Measurements from ENCODE around the gene HOXC10.

Gene HOXC10

DNA sequence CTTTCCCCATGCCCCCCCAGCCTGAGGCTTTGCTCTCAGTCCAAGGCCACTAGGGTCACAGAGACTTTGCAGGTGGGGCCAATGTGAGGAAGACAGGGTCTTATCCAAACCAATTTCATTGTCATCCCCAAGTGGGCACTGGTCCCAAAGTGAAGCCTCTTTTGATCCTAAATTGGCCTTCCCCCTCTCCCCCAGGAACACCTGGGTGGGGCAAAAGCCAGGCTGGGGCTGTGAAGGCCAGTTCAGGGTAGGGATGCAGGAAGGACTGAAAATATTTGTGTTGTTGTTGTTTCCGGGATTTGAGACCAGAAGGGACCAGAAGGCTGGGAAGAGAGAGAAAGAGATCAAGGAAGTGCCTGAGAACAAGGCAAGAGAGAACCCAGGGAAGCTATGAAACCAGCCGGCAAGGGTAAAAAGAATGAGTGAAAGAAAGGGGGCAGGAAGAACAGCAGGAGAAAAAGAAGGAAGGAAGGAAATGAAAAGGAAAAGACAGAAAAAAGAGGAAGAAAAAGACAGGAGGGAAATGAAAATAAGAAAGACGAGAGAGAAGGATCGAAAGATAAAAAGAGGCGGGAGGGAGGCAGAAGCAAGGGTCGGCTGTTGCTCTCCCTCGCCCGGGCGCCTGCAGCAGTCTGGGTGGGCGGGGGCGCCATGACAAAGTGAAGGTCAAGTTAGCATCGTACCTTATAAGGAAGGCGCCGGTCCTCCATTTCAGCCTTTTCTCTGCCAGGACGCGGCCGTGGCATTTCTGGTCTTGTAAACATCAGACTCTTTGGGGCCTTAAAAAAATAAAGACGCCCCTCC, 19.5 kb upstream of the HOXC10 start:
- DNase-seq (ENCODE audit: low spot score): no peak

DNA sequence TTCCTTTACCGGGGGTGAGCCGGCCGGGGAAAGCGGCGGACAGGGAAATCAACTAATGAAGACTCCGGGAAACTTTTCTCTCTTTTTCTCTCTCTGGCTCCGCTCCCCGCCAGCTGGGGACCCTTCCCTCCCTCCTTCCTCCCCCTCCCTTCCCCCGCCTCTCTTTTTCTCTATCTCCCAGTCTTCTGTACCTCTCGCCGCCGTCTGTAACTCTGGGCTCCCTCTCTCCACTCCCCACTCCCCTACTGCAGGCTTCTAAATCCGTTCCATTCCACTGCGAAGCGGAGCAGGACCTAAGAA, 18.9 kb upstream of the HOXC10 start:
- no peak for DNase-seq (ENCODE audit: low spot score)

DNA sequence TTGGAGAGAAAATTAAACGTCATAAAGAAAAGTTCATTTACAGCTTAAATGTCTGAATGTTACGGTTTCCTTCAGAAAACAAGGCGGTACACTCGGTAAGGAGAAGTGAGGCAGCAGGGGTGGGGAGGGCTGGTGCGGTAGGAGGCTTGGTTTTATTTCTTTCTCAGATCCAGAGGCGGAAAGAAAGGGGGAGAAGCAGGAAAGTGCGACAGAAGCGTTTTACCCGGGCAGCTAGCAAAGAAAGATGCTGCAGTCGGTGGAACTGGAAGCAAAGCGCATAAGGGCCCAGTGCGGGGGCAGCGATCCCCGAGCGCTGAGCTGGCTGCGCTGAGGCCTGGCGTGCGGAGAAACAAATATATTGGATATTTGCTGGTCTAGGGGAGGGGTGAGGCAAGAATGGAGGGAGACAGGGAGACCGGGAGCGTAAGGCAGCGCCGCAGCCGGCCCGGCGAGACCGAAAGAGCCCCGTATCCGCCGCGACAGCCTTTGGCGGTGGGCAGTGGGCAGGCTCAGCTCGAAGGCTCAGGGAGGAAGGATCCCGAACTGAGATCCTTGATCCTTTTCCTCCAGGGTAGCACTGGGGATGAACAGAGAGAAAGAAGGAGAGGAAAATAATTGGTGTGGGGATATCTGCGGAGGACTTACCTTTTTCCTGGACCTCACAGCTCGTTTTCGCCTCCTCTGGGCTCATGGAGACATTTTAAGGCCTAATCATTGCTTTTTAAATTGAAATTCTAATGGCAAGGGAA, 18.4 kb upstream of the HOXC10 start:
- no peak for DNase-seq (ENCODE audit: low spot score)

DNA sequence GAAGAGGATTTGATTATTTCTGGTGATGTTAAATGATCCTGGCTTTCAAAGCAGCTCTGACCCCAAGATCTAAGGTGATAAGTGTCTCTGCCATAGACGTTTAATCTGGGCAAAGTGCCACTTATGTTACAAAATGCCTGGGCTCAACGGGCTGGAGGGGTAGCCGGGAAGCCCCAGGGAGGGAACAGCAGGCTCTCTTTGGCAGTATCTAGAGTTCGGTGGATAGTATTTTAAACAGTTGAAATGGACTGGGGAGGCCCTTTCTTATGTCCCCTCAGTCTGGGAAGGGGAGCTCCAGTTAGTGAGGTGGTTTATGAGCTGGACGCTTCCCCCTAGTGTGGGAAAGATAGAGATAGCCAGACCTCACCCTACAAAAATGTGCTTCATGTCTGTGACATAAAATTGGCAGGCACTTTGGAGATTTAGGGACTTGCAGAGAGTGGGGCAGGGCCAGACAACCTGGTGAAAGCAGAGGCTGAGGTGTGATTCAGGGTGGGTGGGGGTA, 17.5 kb upstream of the HOXC10 start:
- DNase-seq (ENCODE audit: low spot score): no peak

DNA sequence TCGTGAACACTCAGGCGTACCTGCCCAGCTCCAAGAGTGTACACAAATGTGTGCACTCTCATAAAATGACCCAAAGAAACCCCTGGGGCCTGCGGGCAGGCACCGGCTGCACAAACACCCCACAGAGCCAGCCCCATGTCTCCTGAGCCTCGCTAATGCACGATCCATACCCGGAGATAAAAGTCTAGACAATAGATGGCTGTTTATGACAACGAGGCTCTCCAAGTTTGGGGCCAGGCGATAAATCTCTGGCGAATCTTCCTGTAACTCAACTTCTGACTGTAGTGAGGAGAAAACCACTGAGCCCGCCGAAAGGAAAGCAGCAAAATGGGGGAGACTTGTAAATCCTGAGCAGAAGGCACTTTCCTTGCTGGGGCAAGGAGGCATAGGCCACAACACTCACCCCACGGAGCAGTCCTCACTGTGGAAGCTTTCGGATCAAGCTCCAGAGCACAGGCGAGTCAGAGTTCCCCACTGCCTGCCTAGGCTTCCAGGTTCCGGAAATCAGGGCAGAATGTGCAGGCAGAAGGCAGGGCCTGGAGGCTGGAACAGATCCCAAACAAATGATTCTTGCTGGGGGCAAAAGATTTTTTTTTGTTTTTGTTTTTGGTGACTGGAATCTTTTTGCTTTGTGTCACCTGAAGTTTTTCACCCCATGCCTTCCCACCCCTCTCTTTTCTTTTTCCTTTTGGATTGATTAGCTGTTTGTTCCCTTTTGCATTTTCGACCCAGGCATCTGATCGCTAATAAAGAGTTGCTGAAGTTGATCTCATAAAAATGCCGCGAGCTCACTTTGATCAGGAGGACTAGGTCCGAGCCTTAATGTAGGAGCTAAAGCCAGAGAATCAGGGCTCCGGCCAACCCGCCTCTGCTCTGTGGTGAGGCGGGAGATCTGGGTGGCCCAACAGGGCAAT, 16.5 kb upstream of the HOXC10 start:
- DNase-seq (ENCODE audit: low spot score): no peak

DNA sequence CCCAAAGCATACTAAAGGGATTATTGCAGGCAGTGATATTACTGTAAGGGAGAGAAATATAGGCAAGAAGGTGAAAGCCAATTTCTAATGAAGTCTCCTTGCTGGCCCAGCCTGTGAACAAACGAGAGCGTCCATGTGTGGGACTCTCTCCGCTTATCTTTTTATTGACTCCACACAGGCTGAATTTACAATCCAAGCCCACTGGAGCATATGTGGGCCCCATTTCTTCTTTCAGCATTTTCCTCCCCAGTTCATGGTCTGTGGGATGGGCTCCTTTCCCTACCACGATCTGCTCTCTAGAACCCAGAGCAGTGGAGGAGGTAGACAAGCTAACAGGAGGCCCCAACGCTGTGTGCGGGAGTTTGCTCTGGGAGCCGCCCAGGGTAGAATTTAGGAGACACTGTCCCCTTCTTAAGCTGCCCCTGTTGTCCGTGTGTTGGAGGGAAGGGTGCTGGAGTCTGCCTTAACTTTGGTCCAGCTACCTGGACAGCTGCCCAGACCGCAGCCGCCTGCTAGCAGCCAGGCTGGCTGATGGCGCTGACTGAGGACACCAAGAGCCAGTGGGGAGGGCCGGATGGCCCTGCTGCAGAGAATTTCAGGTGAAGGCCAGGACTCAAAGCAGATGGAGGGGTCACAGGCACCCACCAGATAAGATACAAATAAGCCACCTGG, 15.2 kb upstream of the HOXC10 start:
- no peak for DNase-seq (ENCODE audit: low spot score)

DNA sequence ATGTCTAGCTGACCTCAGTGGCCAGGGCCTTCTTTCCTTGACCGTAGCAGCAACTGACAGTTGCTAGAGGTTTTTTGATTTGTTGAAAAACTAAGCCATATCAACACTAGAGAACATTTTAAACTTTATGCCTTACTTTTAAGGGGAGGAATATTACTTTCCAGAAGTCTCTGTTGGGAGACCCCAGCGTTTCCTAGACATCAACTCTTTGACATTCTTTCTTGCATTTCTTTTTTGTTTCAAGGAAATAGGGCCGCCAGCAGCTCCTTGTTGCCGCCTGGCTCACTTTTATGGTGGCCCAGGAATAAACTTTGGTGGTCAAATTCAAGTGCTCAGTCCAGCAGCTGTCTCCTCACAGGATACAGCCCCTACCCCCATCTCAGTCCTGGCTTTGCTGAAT, 14.5 kb upstream of the HOXC10 start:
- no peak for DNase-seq (ENCODE audit: low spot score)

DNA sequence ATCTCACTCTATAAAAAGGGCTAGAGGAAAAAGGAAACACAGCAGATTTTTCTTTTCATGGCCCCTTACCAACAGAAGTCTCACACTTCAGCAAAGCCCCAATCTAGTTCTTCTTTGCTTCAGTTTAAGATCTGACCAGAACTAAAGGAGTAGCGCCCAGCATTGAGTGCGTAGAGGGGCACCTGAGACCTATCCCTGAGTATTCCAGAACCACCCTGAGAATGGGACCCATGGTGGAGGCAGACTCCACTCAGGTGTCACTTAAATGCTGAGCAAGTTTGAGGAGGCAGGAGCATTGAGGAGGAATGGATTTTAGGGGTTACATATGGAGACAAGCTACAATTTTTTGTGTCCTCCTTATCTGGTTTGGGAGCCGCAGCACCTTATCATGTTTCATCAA, 13.8 kb upstream of the HOXC10 start:
- DNase-seq (ENCODE audit: low spot score): no peak

DNA sequence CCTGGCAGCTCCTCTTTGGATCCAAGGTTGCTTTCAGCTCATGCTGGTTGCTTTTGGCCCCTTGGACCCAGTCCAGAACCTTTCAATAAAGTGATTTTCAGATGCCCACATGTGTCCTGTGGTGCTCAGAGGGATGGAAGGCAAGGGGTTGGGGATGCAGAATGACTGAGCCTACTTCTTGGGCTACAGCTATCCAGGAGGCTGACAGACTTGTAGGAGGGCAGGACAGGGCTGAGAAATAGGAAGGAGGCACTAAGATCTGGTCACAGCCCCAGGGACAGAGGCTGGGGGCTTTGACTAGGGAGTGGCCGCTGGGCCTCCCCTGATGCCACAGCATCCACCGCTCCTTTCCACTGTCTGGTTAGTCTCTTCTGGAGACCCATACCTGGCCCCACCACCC, 13.3 kb upstream of the HOXC10 start:
- DNase-seq (ENCODE audit: low spot score): no peak

DNA sequence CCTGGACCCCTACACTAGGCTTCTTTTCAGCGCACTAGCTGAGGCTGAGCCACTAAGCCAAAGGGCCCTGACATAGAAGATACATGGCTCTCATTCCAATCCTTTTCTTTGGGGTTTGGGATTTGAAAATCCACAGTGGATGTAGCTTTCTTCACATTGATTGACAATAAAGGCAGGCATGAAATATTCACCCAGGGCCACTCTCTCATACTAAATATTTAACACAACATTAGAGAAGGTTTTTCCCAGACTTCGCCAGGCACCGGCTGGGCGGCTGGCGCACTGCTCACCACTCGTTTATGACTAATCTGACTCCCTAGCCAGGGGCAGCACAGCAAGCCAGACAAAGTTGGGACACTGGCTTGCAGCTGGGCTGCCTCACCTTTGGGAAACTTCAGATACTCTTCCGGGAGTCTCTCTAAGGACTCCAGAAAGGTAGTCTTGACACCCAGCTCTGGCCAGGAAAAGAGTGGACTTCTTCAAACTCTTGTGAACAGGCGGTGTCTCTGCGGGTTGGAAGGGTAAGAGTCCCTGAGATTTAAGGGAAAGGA, 12.7 kb upstream of the HOXC10 start:
- DNase-seq (ENCODE audit: low spot score): no peak

DNA sequence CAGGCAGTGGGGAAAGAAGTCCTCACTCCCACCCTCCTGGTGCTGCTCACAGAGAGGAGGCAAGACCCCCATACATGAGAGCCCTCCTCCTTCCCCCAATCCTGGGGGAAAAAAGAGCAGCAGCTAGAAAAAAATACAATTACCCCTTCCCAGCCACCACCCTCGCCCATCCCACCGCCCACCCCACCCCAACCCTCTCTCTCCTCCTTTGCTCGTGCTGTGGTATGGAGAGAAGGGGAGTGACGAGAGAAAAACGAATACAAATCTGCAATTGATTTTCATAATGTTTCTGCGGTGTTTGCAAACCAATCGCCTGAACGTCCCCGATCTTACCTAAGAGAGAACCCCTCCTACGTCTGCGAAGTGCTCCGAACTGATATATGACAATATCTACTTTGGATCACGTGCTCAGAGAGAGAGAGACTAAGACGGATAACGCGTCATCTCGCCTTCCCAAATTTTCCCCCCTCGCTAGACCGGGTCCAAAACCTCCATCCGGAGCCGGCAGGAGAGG, 12.2 kb upstream of the HOXC10 start, which contains the start of gene HOXC11:
Gene HOXC11, plus strand, starts transcription at position 405 of the 514 bp plus-strand sequence. CDS start 116 bp downstream, outside the sequence.
- no peak for DNase-seq (ENCODE audit: low spot score)

DNA sequence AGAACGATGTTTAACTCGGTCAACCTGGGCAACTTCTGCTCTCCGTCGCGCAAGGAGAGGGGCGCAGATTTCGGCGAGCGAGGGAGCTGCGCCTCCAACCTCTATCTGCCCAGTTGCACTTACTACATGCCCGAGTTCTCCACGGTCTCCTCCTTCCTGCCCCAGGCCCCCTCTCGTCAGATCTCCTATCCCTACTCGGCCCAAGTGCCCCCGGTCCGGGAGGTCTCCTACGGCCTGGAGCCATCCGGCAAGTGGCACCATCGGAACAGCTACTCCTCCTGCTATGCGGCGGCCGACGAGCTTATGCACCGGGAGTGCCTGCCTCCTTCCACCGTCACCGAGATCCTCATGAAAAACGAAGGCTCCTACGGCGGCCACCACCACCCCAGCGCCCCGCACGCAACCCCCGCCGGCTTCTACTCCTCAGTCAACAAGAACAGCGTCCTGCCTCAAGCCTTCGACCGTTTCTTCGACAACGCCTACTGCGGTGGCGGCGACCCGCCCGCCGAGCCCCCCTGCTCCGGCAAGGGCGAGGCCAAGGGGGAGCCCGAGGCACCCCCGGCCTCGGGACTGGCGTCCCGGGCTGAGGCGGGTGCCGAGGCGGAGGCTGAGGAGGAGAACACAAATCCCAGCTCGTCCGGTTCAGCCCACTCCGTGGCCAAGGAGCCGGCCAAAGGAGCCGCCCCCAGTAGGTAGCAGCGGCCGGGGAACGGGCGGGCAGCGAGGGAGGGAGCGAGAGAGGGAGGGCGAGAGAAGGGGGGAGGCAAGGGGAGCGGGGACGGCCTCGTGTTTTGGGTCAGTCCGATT, 11.5 kb upstream of the HOXC10 start:
- no peak for DNase-seq (ENCODE audit: low spot score)

DNA sequence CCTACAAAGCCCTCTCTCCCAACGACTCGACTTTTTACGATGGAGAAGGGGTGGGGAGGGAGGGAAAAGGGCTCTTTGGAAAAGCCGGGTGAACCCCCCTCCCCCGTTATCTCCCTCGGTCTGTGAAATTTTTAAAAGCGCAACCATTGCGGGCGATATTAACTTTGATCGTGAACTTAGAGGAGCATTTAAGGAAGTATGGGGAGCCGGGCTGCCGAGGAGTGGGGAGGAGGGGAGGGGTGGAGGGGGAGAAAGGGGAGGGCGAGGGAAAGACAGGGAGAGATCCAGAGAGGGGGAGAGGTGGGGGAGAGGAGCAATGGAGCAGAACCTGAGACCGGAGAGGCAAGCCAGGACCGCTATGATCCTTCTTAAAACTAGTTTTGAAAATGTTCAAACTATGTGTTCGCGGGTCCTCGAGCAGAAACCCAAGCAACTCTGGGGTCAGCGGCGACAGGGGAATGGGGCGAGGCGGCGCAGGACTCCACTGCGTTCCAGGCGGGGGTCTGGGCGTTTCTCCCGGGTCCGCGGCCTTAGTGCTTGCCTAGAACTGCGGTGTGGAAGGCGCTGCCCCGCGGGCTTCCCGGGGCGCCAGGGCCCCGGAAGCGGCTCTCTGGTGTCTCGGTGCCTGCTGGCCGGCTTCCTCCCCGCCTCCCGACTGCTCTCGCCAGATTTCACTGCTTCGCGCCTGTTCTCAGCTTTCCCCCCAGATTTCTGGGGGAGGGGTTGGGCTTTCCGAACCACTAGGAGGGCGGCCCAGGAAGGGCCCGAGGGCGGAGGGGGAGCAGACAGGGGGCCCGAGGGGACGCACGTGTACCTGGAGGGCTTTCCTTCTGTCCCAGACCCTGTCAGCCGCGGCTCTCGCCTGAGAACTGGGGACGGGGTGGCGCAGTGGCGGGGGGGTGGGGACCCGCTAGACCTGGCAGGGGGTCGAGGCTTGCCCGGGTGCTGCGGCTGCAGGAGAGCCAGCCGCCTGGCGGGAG, 10.6 kb upstream of the HOXC10 start, which contains the start of gene HOTAIR:
Gene HOTAIR, minus strand, starts transcription at position 871 of the 980 bp plus-strand sequence.
- DNase-seq (ENCODE audit: low spot score): no peak

DNA sequence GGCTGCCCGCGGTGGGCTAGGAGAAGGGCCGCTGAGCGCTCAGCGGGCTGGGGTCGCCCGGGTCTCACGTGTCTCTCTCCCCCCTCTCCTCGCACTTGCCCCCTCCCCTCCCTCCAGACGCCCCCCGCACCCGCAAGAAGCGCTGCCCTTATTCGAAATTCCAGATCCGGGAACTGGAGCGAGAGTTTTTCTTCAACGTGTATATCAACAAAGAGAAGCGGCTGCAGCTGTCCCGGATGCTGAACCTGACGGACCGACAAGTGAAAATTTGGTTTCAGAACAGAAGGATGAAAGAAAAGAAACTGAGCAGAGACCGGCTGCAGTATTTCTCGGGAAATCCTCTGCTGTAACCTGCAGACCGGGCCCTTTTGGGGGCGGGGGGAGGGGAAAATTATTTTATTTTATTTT, 9.9 kb upstream of the HOXC10 start:
- DNase-seq (ENCODE audit: low spot score): no peak

DNA sequence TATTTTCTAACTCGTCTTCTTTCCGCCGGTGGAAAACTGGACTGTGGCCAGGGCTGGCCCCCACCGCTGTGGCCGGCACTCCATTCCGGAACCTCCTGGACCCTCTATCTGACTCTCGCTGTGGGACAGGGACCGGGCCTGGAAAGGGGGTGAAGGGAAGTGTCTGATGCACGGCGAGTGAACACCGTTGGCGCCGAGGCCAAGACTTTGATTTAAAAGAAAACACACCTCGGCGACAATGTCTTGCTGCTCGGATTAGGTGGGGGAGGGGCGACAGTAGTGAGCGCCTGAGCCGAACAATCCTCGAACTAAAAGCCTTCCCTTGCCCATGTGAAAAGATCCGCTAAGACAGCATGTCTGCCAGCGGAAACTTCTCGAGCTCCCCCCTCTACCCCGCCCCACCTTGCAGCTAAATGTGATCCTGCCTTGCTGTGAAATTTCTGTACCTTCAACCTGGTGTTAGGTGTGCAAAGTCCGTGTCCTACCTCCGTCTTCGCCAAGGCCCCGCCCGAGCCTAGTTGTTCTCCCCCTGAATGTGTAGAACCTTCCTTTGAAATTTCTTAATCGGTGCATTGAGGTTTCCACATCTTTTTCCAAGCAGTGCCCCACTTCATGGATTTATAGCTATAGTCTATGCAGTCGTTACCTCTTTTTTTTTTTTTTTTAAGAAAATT, 9.3 kb upstream of the HOXC10 start:
- no peak for DNase-seq (ENCODE audit: low spot score)

DNA sequence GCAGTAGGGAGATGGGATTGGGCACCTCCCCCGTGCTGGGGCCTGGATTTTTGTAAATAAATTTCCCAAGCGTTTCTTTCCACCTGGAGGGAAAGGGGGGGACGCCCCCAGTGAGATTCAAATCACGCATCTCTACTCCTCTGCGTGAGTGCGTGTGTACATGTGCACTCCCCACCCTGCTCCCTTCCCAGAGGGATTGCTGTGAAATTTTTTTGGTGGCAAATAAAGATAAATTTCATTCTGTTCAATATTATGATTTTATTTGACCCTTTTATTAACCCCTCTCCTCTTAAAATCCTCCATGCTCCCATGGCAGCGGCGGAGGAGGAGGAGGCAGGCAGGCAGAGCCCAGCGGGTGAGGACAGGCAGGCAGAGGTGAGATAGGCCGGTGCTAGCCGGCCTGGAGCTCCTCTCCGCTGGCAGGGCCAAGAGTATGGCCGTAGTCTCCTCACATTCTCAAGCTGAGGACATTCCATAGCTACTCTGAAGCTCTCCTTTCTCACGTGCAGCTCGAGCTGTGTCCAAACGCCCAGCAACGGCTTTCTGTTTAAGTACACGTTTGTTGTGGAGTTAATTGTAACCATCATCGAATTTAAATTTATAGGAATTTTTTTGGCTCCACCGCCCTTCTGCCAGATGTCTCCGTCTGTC, 8.6 kb upstream of the HOXC10 start:
- DNase-seq (ENCODE audit: low spot score): no peak

DNA sequence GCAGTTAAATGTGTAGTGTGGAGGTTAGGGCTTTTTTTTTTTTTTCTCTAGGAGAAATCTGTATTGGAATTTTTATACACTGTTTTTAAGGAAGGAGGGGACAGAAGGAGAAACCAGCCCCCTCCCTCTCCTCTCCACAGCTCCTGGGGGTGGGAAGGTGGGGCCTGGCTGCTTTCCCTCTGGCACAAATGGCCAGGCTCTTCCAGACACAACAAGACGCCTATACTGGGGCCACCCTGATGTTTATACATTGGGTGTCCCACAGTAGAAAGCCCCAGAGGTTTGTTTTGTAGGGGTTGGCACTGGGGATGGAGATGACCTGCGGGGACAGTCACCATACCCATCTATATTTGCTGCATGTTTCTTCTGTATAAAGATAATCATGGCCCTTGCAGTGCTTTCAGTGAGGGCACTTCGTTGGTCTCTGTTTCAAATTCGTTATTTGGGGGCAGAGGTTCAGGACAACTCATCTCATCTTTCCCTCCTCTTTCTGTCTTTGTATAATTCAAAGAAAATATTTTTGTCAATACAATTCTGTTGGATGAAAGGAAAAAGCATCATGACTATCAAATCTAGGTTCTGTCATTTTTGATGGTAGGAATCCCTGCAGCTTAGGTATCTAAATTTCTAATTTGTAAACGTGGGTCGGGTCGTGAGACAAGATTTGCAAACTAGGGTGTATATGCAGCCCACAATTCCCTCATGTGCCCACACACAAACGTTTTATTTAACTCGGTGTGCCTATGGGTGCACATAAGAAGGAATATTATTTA, 7.9 kb upstream of the HOXC10 start:
- DNase-seq (ENCODE audit: low spot score): no peak

All from HuH-7.5 (cell line).